Endodermal cell (in vitro differentiated cells): ENCODE data around the gene CFAP65. TPM values are rescaled to one million over a fixed set of nuclear protein-coding genes. Genes with fewer than 3 reads are reported as not detected.
A peak's percentile ranks its signal among the peaks of the same experiment; 100 is the strongest.

Experiments
- DNase-seq: peaks from one replicate; pipeline ENCODE4 v3.0.0-alpha.2; 2017
- H3K27ac ChIP-seq: 2 replicates; pipeline ENCODE4 v1.5.1; 2013; ENCODE audit warnings: mild to moderate bottlenecking, low read depth, low read length, moderate library complexity
- H3K27me3 ChIP-seq: 2 replicates; pipeline ENCODE4 v1.6.1; 2013; ENCODE audit warnings: mild to moderate bottlenecking, low read length, moderate library complexity; ENCODE audit not compliant: insufficient read depth, control insufficient read depth, poor library complexity, severe bottlenecking
- H3K36me3 ChIP-seq: 2 replicates; pipeline ENCODE4 v1.7.0; 2013; ENCODE audit warnings: mild to moderate bottlenecking, low read length, moderate library complexity; ENCODE audit not compliant: control insufficient read depth, insufficient read depth
- H3K4me1 ChIP-seq: one replicate; pipeline ENCODE4 v1.7.0; 2013; ENCODE audit warnings: low read length; ENCODE audit not compliant: control insufficient read depth, insufficient read depth
- H3K4me3 ChIP-seq: 2 replicates; pipeline ENCODE4 v1.5.1; 2013; ENCODE audit warnings: mild to moderate bottlenecking, low read length, moderate library complexity
- H3K9ac ChIP-seq: 2 replicates; pipeline ENCODE4 v1.6.1; 2013; ENCODE audit warnings: mild to moderate bottlenecking, low read length, moderate library complexity; ENCODE audit not compliant: poor library complexity, severe bottlenecking; ENCODE audit errors: extremely low read depth
- H3K9me3 ChIP-seq: 2 replicates; pipeline ENCODE4 v1.6.1; 2013; ENCODE audit warnings: mild to moderate bottlenecking, low read length, moderate library complexity; ENCODE audit not compliant: control insufficient read depth
- H3K27ac Mint-ChIP-seq: 2 replicates; pipeline ENCODE4 v1.8.0; 2020; ENCODE audit warnings: mixed read lengths
- H3K27me3 Mint-ChIP-seq: 2 replicates; pipeline ENCODE4 v1.8.0; 2021; ENCODE audit warnings: mild to moderate bottlenecking, mixed read lengths; ENCODE audit not compliant: insufficient read depth
- H3K36me3 Mint-ChIP-seq: 2 replicates; pipeline ENCODE4 v1.8.0; 2020; ENCODE audit warnings: low read depth, mixed read lengths
- H3K4me1 Mint-ChIP-seq: 2 replicates; pipeline ENCODE4 v1.8.0; 2020; ENCODE audit warnings: mixed read lengths
- H3K4me3 Mint-ChIP-seq: 2 replicates; pipeline ENCODE4 v1.8.0; 2020; ENCODE audit warnings: mild to moderate bottlenecking, moderate library complexity, mixed read lengths
- H3K9me3 Mint-ChIP-seq: 2 replicates; pipeline ENCODE4 v1.8.0; 2020; ENCODE audit warnings: mild to moderate bottlenecking, mixed read lengths
- WGBS, 2 experiments: methylation state at CpG; one replicate each; pipeline versions ENCODE4 v1.1.5 to v1.1.7; 2013; ENCODE audit warnings: missing lambda C conversion rate in 2 of 2, mixed read lengths in 1 of 2; ENCODE audit not compliant: insufficient coverage in 1 of 2, insufficient read length in 1 of 2; 5-methylcytosine and 5-hydroxymethylcytosine counted together
- total RNA-seq, 2 donors: library from RNA; stranded (reverse); fragmentation: NEBNext Ultra II Directional in 1 of 2; extraction: Animal tissue kit (Norgen Biotek cat#: 25700) in 1 of 2; gene quantifications; 2 replicates in 1 of 2; 3 replicates in 1 of 2; pipeline ENCODE4 v1.2.1, GENCODE V29; 2021
- TF ChIP-seq, protein P1 (sequence below): fragments of 200-600 bp; sonication (generic); conservative IDR thresholded peaks from 2 replicates; pipeline ENCODE4 v1.5.0; 2021; ENCODE audit warnings: antibody characterized with exemption, mild to moderate bottlenecking

CFAP65 gene
- total RNA-seq, 2 donors from 2014 or later = 0.84 to 1.5 TPM

DNA sequence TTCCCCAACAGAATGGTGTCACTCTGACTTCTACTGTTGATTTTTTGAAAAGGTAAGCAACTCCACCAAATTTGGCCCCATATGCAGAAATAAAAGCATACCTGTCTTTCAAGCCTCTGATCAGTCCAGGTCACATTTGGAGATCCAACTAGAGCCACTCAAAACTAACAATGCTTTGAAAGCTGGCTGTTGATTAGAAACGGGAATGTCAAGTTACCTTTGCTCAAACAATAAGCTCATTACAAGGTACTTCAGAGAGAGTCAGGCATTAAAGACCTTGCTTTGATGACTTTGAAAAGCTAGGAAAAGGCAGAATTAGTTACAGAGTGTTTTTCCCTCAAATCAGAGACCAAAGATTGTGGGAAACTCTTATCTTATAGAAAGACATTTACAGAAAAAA is 24.2 kb upstream of the CFAP65 start:
- H3K9me3 Mint-ChIP-seq = no peaks in the 10 kb centered on the region
- Histone ChIP-seq H3K27me3 (peaks cover 57% of the 10 kb centered on the region), H3K9me3 (no peaks in the 10 kb centered on the region), H3K4me3 (no peak overlapping the region), H3K27ac (no peak overlapping the region), H3K4me1 (peaks cover 10% of the 10 kb centered on the region), H3K9ac (no peak overlapping the region), H3K36me3 (no peaks in the 10 kb centered on the region)
- peaks cover 29% of the 10 kb centered on the region for H3K4me1 Mint-ChIP-seq
- H3K27me3 Mint-ChIP-seq = peaks cover 62% of the 10 kb centered on the region
- H3K36me3 Mint-ChIP-seq = no peaks in the 10 kb centered on the region
- no peak overlapping the region for H3K4me3 Mint-ChIP-seq
- TF ChIP-seq, protein P1, sequence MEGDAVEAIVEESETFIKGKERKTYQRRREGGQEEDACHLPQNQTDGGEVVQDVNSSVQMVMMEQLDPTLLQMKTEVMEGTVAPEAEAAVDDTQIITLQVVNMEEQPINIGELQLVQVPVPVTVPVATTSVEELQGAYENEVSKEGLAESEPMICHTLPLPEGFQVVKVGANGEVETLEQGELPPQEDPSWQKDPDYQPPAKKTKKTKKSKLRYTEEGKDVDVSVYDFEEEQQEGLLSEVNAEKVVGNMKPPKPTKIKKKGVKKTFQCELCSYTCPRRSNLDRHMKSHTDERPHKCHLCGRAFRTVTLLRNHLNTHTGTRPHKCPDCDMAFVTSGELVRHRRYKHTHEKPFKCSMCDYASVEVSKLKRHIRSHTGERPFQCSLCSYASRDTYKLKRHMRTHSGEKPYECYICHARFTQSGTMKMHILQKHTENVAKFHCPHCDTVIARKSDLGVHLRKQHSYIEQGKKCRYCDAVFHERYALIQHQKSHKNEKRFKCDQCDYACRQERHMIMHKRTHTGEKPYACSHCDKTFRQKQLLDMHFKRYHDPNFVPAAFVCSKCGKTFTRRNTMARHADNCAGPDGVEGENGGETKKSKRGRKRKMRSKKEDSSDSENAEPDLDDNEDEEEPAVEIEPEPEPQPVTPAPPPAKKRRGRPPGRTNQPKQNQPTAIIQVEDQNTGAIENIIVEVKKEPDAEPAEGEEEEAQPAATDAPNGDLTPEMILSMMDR = no peak
- DNase-seq = no peak
- no peak overlapping the region for H3K27ac Mint-ChIP-seq
- WGBS, 2 experiments = 75 to 86% methylated on average over 1 of the region's 1 CpG

DNA sequence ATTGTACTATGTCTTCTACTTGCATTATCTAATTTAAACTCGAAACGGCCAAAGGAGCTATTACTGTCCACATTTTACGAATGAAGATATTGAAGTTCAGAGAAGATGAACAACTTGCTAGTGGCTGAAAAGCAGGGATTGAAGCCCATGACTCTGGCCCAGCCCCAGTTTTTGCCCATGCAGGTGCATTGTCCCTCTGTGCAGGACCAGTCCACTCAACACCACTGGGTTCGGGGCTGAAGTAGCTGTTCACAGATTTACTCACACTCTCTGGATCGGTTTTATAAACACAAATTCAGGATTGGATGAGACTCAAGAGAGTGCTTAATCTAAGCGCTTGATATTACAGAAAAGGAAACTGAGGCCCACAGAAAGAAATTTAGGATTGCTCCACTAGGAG is 20.8 kb upstream of the CFAP65 start:
- Mint-ChIP-seq H3K4me1 (peaks cover 26% of the 10 kb centered on the region), H3K27me3 (peaks cover 89% of the 10 kb centered on the region), H3K9me3 (no peaks in the 10 kb centered on the region), H3K27ac (no peak overlapping the region), H3K4me3 (no peak overlapping the region), H3K36me3 (no peaks in the 10 kb centered on the region)
- Histone ChIP-seq H3K9ac (no peak overlapping the region), H3K27me3 (peaks cover 87% of the 10 kb centered on the region), H3K36me3 (no peaks in the 10 kb centered on the region), H3K4me3 (no peak overlapping the region), H3K9me3 (no peaks in the 10 kb centered on the region), H3K4me1 (peaks cover 16% of the 10 kb centered on the region), H3K27ac (no peak overlapping the region)
- WGBS, 2 experiments = 70 to 79% methylated on average over 2 to 6 of the region's 6 CpGs
- TF ChIP-seq, protein P1 = no peak
- no peak for DNase-seq

DNA sequence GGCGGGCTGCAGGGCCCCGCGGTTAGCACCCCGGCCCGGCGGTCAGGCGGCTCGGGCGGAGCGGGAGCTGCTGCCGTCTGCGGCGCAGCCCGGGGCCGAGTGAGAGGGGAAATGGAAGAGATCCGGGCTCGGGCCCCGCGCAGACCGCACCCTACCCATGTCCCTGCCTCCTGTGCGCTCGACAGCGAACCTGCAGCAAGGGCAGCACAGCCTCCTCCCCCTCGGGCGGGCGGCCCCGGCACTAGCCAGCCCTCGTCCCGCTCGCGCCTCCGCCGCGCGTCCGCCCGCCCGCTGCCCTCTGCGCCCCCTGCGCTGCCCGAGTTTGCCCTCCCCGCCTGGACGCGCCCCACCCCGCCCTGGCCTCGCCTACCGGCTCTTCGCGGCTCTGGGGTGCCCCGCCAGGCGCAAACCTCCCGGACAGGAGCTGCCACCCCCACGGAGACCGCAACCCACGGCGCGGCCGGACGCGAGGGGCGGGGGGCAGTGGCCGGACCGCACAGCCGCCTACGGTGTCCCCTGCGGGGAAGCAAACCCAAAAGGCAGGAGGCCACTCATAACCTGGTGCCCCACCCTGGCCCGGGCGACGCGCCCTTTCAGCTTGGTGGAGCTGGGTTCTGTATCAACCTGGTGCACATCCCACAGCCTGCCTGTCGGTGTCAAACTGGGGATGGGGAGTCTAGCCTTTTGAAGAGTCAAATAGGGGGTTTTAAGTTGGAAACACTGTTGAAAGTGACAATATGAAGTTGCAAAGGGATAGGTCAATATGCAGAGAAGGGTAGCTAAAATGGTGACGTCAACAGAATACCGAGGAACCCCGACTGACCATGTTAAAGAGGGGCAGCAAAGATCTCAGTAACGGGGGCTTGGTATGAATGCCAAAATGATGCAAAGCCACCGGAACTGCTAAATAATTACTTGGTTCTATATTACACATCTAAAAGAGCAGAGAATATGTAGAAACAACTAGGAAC is 19.8 kb upstream of the CFAP65 start, which contains the start of gene IHH:
TSS of gene IHH (minus strand) at position 101 of the 971 bp plus-strand sequence. CDS start 454 bp downstream, outside the sequence.
- H3K36me3 Mint-ChIP-seq = peaks cover 6% of the 10 kb centered on the region
- no peak within 1 kb of the TSS for H3K9ac ChIP-seq
- H3K27ac ChIP-seq = no peak within 1 kb of the TSS
- peaks cover 26% of the 10 kb centered on the region for H3K4me1 Mint-ChIP-seq
- 4% methylated on average over 17 to 76 of the region's 76 CpGs for WGBS, 2 experiments
- H3K27ac Mint-ChIP-seq = no peak within 1 kb of the TSS
- peak within 1 kb of the TSS; percentile 79 for H3K4me3 ChIP-seq
- H3K27me3 Mint-ChIP-seq = peaks cover 91% of the 10 kb centered on the region
- DNase-seq = peak; percentile 81
- TF ChIP-seq, protein P1 = no peak
- H3K4me3 Mint-ChIP-seq = peak within 1 kb of the TSS; percentile 68
- H3K4me1 ChIP-seq = peaks cover 16% of the 10 kb centered on the region
- H3K36me3 ChIP-seq = no peaks in the 10 kb centered on the region
- H3K9me3 Mint-ChIP-seq = no peaks in the 10 kb centered on the region
- peaks cover 92% of the 10 kb centered on the region for H3K27me3 ChIP-seq
- H3K9me3 ChIP-seq = no peaks in the 10 kb centered on the region
